ENCODE results near the gene ITGAE.

Gene ITGAE

GRCh38 chr17:3708366-3708765 lies 92.6 kb downstream of the ITGAE start:
- TF ChIP-seq RAD21 (IDR thresholded peaks at IDR 0.05; ENCODE audit: low read depth) (no peak), REST (IDR thresholded peaks at IDR 0.05; ENCODE audit: low read depth) (no peak), EP300 (IDR thresholded peaks at IDR 0.05; ENCODE audit: borderline replicate concordance) (no peak), NFIC (IDR thresholded peaks at IDR 0.05) (no peak), CREB1 (IDR thresholded peaks at IDR 0.05; ENCODE audit: low read depth) (no peak), TCF12 (IDR thresholded peaks at IDR 0.05; ENCODE audit: low read depth) (no peak), TEAD4 (IDR thresholded peaks at IDR 0.05) (no peak), MAX (IDR thresholded peaks at IDR 0.05) (no peak), TAF1 (IDR thresholded peaks at IDR 0.05; ENCODE audit: low read depth) (no peak), FOXM1 (IDR thresholded peaks at IDR 0.05; ENCODE audit: borderline replicate concordance, low read depth) (no peak), ZBTB7A (IDR thresholded peaks at IDR 0.05; ENCODE audit: low read depth) (no peak), YY1 (IDR thresholded peaks at IDR 0.05; ENCODE audit: low read depth) (no peak), USF1 (IDR thresholded peaks at IDR 0.05) (no peak), EGR1 (IDR thresholded peaks at IDR 0.05) (no peak), CEBPB (IDR thresholded peaks at IDR 0.05) (no peak)

- TF ChIP-seq EP300 (IDR thresholded peaks at IDR 0.05; ENCODE audit: borderline replicate concordance): no peak
- TF ChIP-seq CREB1 (IDR thresholded peaks at IDR 0.05; ENCODE audit: low read depth): no peak
- TF ChIP-seq TEAD4 (IDR thresholded peaks at IDR 0.05): no peak
These were observed 95.9 kb downstream of the ITGAE start for GRCh38 chr17:3704931-3705717.

- TF ChIP-seq MAX (IDR thresholded peaks at IDR 0.05): no peak
- no peak for TF ChIP-seq FOXM1 (IDR thresholded peaks at IDR 0.05; ENCODE audit: borderline replicate concordance, low read depth)
- no peak for TF ChIP-seq EGR1 (IDR thresholded peaks at IDR 0.05)
- no peak for TF ChIP-seq EP300 (IDR thresholded peaks at IDR 0.05; ENCODE audit: borderline replicate concordance)
- TF ChIP-seq TEAD4 (IDR thresholded peaks at IDR 0.05): no peak
- no peak for TF ChIP-seq CREB1 (IDR thresholded peaks at IDR 0.05; ENCODE audit: low read depth)
- TF ChIP-seq RAD21 (IDR thresholded peaks at IDR 0.05; ENCODE audit: low read depth): no peak
- TF ChIP-seq YY1 (IDR thresholded peaks at IDR 0.05; ENCODE audit: low read depth): no peak
These were observed 101.0 kb downstream of the ITGAE start for GRCh38 chr17:3699951-3700350.

GRCh38 chr17:3698139-3698538 lies 102.8 kb downstream of the ITGAE start:
- TF ChIP-seq MAX (IDR thresholded peaks at IDR 0.05) (no peak), RAD21 (IDR thresholded peaks at IDR 0.05; ENCODE audit: low read depth) (no peak), NFIC (IDR thresholded peaks at IDR 0.05) (no peak), EGR1 (IDR thresholded peaks at IDR 0.05) (no peak), CEBPB (IDR thresholded peaks at IDR 0.05) (no peak)

- no peak for TF ChIP-seq NFIC (IDR thresholded peaks at IDR 0.05)
- TF ChIP-seq REST (IDR thresholded peaks at IDR 0.05; ENCODE audit: low read depth): no peak
- no peak for TF ChIP-seq TEAD4 (IDR thresholded peaks at IDR 0.05)
- no peak for TF ChIP-seq YY1 (IDR thresholded peaks at IDR 0.05; ENCODE audit: low read depth)
These were observed 103.9 kb downstream of the ITGAE start for GRCh38 chr17:3697103-3697476.

- peak; percentile 66 for TF ChIP-seq TEAD4 (IDR thresholded peaks at IDR 0.05)
- TF ChIP-seq MAX (IDR thresholded peaks at IDR 0.05): peak; percentile 85; the same call in 1 of the 2 replicates
- TF ChIP-seq REST (IDR thresholded peaks at IDR 0.05; ENCODE audit: low read depth): peak; percentile 88
- no peak for TF ChIP-seq FOXM1 (IDR thresholded peaks at IDR 0.05; ENCODE audit: borderline replicate concordance, low read depth)
- peak; percentile 15; the same call in 1 of the 2 replicates for TF ChIP-seq USF1 (IDR thresholded peaks at IDR 0.05)
- TF ChIP-seq RAD21 (IDR thresholded peaks at IDR 0.05; ENCODE audit: low read depth): no peak
These were observed 105.1 kb downstream of the ITGAE start, which contains the start of gene P2RX5 for GRCh38 chr17:3695723-3696411. P2RX5 (minus strand) TSS chr17:3696155; CDS start chr17:3696005, 150 bp downstream.

Data from Ishikawa (cell line).